Thyroid gland (tissue), 4 donors: ENCODE results near the gene RBP4.

Experiments
- POLR2A ChIP-seq, 2 donors: fragments of 450-650 bp; IDR thresholded peaks; one replicate each; pipeline ENCODE4 v1.6.1; 2017; ENCODE audit warnings: antibody characterized with exemption in 2 of 2, mild to moderate bottlenecking in 2 of 2, moderate library complexity in 1 of 2
- TF ChIP-seq, protein P1 (sequence below), 6 experiments: fragments of 200-600 bp in 3 of 6; fragments of 450-650 bp in 3 of 6; sonication (generic) in 3 of 6; IDR thresholded peaks; one replicate each; pipeline ENCODE4 v1.5.1; 2016 to 2019; ENCODE audit warnings: antibody characterized with exemption in 6 of 6, mild to moderate bottlenecking in 2 of 6, inconsistent platforms in 1 of 6, moderate library complexity in 1 of 6

DNA sequence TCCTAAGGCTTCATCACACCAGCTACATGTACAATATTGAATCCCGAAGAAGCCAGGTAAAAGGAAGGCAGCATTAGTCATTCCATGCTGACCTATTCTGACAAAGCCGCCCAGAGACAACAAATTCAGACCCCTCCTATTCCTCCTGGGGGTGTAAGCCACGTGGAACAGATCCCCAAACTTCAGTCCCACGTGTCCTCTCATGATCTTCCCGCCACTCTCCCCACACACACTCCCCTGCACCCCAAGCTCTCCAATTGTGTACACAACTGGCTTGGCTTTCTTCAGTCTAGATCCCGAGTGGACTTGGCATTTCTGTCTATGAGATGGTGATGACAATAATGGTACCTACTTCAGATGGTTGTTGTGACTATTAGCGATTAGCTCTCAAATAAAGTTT is 19.9 kb upstream of the RBP4 start:
- TF ChIP-seq, protein P1, sequence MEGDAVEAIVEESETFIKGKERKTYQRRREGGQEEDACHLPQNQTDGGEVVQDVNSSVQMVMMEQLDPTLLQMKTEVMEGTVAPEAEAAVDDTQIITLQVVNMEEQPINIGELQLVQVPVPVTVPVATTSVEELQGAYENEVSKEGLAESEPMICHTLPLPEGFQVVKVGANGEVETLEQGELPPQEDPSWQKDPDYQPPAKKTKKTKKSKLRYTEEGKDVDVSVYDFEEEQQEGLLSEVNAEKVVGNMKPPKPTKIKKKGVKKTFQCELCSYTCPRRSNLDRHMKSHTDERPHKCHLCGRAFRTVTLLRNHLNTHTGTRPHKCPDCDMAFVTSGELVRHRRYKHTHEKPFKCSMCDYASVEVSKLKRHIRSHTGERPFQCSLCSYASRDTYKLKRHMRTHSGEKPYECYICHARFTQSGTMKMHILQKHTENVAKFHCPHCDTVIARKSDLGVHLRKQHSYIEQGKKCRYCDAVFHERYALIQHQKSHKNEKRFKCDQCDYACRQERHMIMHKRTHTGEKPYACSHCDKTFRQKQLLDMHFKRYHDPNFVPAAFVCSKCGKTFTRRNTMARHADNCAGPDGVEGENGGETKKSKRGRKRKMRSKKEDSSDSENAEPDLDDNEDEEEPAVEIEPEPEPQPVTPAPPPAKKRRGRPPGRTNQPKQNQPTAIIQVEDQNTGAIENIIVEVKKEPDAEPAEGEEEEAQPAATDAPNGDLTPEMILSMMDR (IDR thresholded peaks at IDR 0.05): no peak
- no peak for TF ChIP-seq POLR2A (IDR thresholded peaks at IDR 0.05)
